IPS DF 4.7 (cell line): ENCODE data around the gene MRPL17.
"Not testable (repeated sequence)": the region's sequence is repeated elsewhere in the genome, so short reads cannot be mapped to it uniquely, and the experiment has no call there.

Experiments used
- DNase-seq: peaks from one replicate; pipeline ENCODE4 v3.0.0-alpha.2; 2013; ENCODE audit warnings: low spot score; ENCODE audit errors: extremely low read depth

Gene MRPL17

GRCh38 chr11:6684068-6684467, 928 bp upstream of the MRPL17 start:
- DNase-seq, result not testable (repeated sequence)

GRCh38 chr11:6682591-6682935, 577 bp downstream of the MRPL17 start:
- no peak for DNase-seq

GRCh38 chr11:6681949-6682348, 1.2 kb downstream of the MRPL17 start:
- DNase-seq, result no peak

DNA sequence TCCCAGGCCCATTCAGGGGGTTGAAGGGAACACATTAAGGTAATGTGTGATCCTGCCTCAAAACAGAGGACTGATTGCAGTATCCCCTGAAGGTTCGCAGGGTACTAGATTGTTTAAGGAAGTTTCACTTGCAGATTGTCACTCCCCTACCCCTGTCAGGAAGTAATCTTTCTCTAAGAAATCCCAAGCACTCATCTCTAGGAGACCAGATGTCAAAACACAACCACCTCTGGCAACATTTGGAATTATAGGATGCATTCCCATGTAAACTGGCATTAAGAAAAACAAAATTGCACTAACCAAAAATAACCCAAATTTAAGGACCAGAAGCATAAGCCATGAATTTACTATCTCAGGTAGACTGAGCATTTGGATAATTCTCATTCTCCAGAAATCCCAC, 1.6 kb downstream of the MRPL17 start:
- DNase-seq, result no peak

GRCh38 chr11:6677018-6677417, 6.1 kb downstream of the MRPL17 start:
- DNase-seq, result no peak

GRCh38 chr11:6674862-6675261, 8.3 kb downstream of the MRPL17 start:
- no peak for DNase-seq

DNA sequence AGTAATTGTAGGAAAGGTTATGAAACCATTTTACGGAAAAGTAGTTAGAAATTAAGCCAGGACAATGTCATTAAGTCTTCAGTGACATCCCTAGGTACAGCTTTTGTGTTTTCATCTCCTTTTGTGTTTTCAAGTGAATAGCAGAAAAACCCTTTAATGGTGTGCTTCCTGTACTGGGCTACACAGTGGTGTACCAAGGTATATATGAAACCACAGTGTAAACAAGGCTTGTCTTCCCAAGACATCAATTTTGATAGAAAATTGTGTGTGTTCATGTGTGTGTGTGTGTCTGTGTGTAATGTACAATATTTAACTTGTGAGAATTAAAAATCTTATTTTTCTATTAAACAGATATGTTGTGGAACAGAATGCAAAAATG, 8.9 kb downstream of the MRPL17 start:
- no peak for DNase-seq

DNA sequence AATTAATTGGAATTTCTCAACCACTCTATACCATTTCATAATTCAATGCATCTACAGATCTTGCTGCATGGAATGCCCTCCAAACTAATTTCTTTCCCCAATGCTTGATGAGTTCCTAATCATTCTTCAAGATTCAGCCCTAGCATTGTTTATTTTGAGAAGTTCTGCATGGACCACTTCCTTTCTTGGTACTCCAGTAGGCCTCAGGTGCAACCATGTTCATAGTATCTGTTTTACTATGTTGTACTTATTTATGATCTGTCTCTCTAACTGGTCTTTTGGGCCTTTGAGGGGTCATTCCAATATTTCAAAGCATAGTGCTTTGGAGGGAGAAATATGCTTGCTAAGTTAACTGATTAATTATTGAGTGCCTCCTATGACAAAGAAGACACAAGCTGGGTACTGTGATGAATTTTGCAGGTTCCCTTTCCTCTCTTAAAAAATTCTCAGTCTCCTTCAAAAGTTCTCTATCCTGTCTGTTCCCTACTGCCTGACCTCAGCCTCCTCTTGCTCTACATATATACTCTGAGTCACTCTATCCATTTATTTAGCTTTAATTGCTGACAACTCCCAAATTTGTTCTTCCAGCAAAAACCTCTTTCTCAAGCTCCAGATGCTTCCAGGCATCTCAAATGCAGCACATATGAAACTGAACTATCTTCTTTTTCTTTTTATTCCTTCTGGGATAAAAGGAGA, 9.5 kb downstream of the MRPL17 start:
- DNase-seq, result no peak

DNA sequence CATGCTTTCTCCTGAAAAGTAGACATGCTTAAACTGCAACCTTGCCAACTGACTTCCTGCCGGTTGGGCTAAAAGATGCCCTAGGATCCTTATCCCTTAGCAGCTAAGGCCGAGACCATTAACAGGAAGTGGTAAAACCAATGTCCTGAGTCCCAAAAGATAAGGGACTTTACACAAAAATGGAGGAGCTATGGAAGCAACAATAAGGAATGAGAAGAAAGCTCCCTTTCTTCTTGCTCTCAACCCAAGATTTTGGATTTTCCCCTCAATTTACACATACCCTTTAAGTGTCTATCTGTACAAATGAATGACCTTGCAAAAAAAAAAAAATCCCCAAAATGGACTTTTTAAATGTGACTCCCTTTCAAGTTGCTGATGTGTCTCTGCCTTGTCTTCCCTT, 11.1 kb downstream of the MRPL17 start:
- no peak for DNase-seq

DNA sequence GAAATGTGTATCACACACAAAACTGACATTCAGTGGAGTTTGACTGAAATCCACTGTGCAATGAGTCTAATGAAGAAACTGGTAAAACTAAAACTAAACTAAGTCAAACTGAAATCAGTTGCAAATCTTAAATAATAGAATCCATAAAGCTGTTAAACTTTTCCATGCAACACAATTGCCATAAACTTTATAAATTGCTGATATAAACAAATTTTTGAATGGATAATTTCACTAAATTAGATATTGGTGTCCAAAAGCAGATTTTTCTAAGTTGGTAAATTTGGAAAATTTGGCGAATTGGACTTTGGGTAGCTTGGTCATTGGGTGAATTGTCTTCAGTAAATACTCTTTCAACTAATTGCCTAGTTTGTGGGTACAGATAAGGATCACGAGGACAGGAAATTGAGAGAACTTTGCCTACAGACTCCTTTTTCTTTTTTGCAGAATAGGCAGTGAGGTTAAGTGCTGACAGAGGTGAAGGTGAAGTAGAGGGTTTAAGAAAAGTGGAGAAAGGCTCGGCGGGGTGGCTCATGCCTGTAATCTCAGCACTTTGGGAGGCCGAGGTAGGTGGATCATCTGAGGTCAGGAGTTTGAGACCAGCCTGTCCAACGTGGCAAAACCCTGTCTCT, 12.8 kb downstream of the MRPL17 start:
- no peak for DNase-seq

DNA sequence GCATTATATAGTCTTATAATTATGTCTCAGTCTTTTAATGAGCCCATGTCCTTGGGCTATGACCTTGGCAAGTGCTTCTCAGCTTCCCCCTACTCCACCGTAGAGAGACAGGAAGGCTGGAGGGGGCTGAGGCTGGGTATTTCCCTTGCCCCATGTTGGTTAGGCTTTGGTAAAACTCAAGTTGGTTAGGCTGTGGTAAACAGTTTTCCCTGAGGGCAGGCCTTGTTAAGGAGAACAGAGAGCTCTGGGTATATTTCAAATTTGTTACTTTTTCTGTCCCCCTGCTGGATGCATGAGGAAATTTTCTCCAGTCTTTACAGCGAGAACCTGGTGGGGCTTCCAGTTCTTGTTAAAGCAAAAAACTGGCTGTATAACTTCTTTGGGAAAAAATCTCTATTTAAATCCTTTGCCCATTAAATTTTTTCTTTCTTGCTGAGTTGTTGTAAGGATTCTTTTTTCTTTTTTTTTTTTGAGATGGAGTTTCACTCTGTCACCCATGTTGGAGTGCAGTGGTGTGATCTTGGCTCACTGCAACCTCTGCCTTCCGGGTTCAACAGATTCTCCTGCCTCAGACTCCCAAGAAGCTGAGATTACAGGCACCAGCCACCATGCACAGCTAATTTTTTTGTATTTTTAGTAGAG, 15.3 kb downstream of the MRPL17 start:
- no peak for DNase-seq

GRCh38 chr11:6666302-6667183, 16.6 kb downstream of the MRPL17 start:
- DNase-seq, result no peak

GRCh38 chr11:6664551-6664950, 18.6 kb downstream of the MRPL17 start:
- no peak for DNase-seq

DNA sequence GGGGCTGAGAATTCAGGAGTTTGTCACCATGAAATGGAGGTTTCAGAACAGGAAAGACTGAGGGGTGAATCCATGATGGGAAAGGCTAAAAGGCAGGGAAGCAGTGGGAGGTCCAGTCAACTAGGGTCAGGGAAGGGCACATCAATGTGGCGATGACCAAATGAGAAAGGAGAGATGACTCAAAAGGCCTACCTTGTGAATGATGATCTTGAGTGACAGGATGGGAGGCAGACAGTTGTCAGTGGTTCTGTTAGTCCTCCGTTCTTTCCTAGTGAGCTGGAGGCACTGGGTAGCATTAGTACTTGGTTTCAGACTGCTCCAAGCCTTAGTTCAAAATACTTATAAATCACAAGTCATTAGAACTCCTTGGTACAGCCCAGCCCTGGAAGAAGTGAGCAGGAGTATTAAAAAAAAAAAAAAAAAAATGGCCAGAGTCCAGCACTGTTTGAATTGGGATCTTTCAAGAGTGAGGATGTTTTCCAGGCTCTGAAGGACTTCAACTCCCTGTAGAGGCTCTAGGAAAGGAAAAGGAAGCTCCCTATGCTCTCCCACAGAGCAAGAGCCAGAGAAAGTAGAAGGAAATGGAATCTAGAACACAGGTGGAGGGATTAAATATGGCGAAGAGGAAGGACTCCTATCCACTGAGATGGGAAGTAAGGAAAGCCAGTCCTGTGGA, 19.2 kb downstream of the MRPL17 start:
- no peak for DNase-seq

DNA sequence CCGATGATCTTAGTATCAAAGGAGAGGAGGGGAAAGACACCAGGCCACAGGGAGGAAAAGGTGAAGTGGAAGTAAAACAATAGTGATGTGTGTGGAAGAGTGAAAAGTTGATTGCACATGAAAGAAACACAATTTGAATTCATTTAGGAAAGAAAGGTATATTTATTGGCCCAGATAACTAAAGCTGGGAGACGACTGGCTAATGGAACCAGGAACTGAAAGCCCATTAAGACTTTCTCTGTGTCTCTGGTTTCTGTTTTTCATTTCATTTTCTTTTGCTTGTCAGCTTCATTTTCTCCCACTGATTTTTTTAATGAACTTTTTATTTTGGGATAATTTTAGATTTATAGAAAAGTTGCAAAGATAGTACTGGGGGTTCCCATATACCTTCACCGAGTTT, 22.4 kb downstream of the MRPL17 start:
- no peak for DNase-seq

GRCh38 chr11:6658647-6659046, 24.5 kb downstream of the MRPL17 start:
- DNase-seq, result no peak

DNA sequence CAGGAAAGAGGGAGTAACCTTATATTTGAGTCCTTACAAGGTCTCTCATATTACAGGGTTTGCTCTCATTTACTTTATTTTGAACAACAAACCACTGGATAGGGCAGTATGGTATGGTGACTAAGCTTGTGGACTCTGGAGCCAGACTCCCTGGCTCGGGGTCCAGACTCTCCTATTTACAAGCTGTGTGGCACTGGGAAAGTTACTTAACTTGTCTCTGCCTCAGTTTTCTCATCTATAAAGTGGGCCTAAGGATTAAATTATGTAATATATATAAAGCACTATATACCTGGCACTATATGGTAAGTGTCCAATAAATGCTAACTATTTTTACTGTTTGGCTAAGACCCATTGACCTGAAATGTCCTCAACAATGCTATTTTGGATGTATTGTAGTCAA, 25.8 kb downstream of the MRPL17 start:
- no peak for DNase-seq

GRCh38 chr11:6656936-6657335, 26.2 kb downstream of the MRPL17 start:
- DNase-seq, result no peak

DNA sequence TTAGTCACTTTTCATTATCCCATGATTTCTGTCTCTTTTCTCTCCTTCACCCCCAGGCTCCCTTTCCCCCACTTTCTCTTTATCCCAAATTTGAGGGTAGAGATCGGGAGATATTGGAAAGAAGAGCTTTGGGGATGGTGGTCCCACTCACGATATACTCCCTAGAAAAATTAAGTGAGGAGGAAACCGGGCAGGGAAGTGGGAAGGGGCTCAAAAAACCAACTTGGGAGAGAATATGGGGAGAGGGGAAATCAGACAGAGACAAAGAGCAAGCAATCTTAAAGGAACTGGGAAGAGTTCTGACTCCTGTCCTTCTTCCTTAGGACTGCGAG, 26.6 kb downstream of the MRPL17 start:
- no peak for DNase-seq

GRCh38 chr11:6655790-6656583, 27.2 kb downstream of the MRPL17 start, which contains the start of gene DCHS1:
DCHS1 (minus strand) TSS chr11:6655809; CDS start chr11:6641613, 14,196 bp downstream.
- no peak for DNase-seq
